Measurements from ENCODE around the gene ABCD3. TPM values are rescaled to one million over a fixed set of nuclear protein-coding genes. Genes with fewer than 3 reads are reported as not detected.

ABCD3 gene
- total and polyA plus RNA-seq, 2 donors (not counting 1 experiment from before 2014, with no cell fraction given): 26.4 to 34.0 TPM

GRCh38 chr1:94396356-94397010 is 21.7 kb upstream of the ABCD3 start:
- H3K9me3 ChIP-seq (ENCODE audit: control insufficient read depth, insufficient read depth, low read depth, low read length): no peaks in the 10 kb centered on the region
- H3K27me3 ChIP-seq (ENCODE audit: control insufficient read depth, insufficient read depth, low read length): peaks cover 2% of the 10 kb centered on the region
- no peak overlapping the region for H3K27ac ChIP-seq (ENCODE audit: insufficient read depth, low read length)
- no peak overlapping the region for H3K9ac ChIP-seq (ENCODE audit: insufficient read depth, low read length)
- H3K4me2 ChIP-seq (ENCODE audit: extremely low read depth, insufficient read depth, low read length): no peak overlapping the region
- no peaks in the 10 kb centered on the region for H3K36me3 ChIP-seq (ENCODE audit: control insufficient read depth, insufficient read depth, low read length)
- H4K20me1 ChIP-seq (ENCODE audit: control insufficient read depth, extremely low read depth, insufficient read depth, low read length): no peaks in the 10 kb centered on the region
- TF ChIP-seq CTCF (conservative IDR thresholded peaks at IDR 0.05 in 1 of 2, IDR thresholded peaks at IDR 0.05 in 1 of 2; ENCODE audit: low read depth in 1 of 2, low read length in 2 of 2) (peak in 1 of 2 donors; percentile 26), EZH2 (IDR thresholded peaks at IDR 0.05; ENCODE audit: low read length, missing control alignments) (no peak)
- no peak overlapping the region for H2AFZ ChIP-seq (ENCODE audit: low read length)
- peak in 1 of 2 donors; percentile 14 for DNase-seq (ENCODE audit: low read depth in 2 of 2)
- H3K79me2 ChIP-seq (ENCODE audit: control insufficient read depth, insufficient read depth, low read length): no peaks in the 10 kb centered on the region
- H3K4me1 ChIP-seq (ENCODE audit: control insufficient read depth, extremely low read depth, insufficient read depth, low read length): no peaks in the 10 kb centered on the region
- no peak overlapping the region for H3K4me3 ChIP-seq (replicated peaks in 1 of 4; ENCODE audit: control extremely low read depth in 1 of 4, insufficient read depth in 1 of 4, low read depth in 3 of 4, low read length in 4 of 4)

GRCh38 chr1:94398356-94398755 is 19.8 kb upstream of the ABCD3 start:
- no peaks in the 10 kb centered on the region for H3K4me1 ChIP-seq (ENCODE audit: control insufficient read depth, extremely low read depth, insufficient read depth, low read length)
- DNase-seq (ENCODE audit: low read depth in 2 of 2): no peak

GRCh38 chr1:94399453-94399852 is 18.7 kb upstream of the ABCD3 start:
- peaks cover 2% of the 10 kb centered on the region for H3K27me3 ChIP-seq (ENCODE audit: control insufficient read depth, insufficient read depth, low read length)
- H3K9ac ChIP-seq (ENCODE audit: insufficient read depth, low read length): no peak overlapping the region
- H3K27ac ChIP-seq (ENCODE audit: insufficient read depth, low read length): no peak overlapping the region
- H3K4me3 ChIP-seq (replicated peaks in 1 of 4; ENCODE audit: control extremely low read depth in 1 of 4, insufficient read depth in 1 of 4, low read depth in 3 of 4, low read length in 4 of 4): no peak overlapping the region
- no peak for DNase-seq (ENCODE audit: low read depth in 2 of 2)
- no peak overlapping the region for H2AFZ ChIP-seq (ENCODE audit: low read length)
- no peaks in the 10 kb centered on the region for H4K20me1 ChIP-seq (ENCODE audit: control insufficient read depth, extremely low read depth, insufficient read depth, low read length)
- no peaks in the 10 kb centered on the region for H3K36me3 ChIP-seq (ENCODE audit: control insufficient read depth, insufficient read depth, low read length)
- H3K9me3 ChIP-seq (ENCODE audit: control insufficient read depth, insufficient read depth, low read depth, low read length): no peaks in the 10 kb centered on the region
- no peaks in the 10 kb centered on the region for H3K79me2 ChIP-seq (ENCODE audit: control insufficient read depth, insufficient read depth, low read length)
- no peaks in the 10 kb centered on the region for H3K4me1 ChIP-seq (ENCODE audit: control insufficient read depth, extremely low read depth, insufficient read depth, low read length)
- no peak overlapping the region for H3K4me2 ChIP-seq (ENCODE audit: extremely low read depth, insufficient read depth, low read length)
- TF ChIP-seq EZH2 (IDR thresholded peaks at IDR 0.05; ENCODE audit: low read length, missing control alignments): no peak
- TF ChIP-seq CTCF (conservative IDR thresholded peaks at IDR 0.05 in 1 of 2, IDR thresholded peaks at IDR 0.05 in 1 of 2; ENCODE audit: low read depth in 1 of 2, low read length in 2 of 2): no peak

More at GRCh38 chr1:94398356-94398755, 19.8 kb upstream of the ABCD3 start:
- H3K79me2 ChIP-seq (ENCODE audit: control insufficient read depth, insufficient read depth, low read length): no peaks in the 10 kb centered on the region
- H3K9ac ChIP-seq (ENCODE audit: insufficient read depth, low read length): no peak overlapping the region
- H4K20me1 ChIP-seq (ENCODE audit: control insufficient read depth, extremely low read depth, insufficient read depth, low read length): no peaks in the 10 kb centered on the region
- no peak overlapping the region for H3K4me2 ChIP-seq (ENCODE audit: extremely low read depth, insufficient read depth, low read length)
- H3K27ac ChIP-seq (ENCODE audit: insufficient read depth, low read length): no peak overlapping the region
- peaks cover 2% of the 10 kb centered on the region for H3K27me3 ChIP-seq (ENCODE audit: control insufficient read depth, insufficient read depth, low read length)
- TF ChIP-seq EZH2 (IDR thresholded peaks at IDR 0.05; ENCODE audit: low read length, missing control alignments) (no peak), CTCF (conservative IDR thresholded peaks at IDR 0.05 in 1 of 2, IDR thresholded peaks at IDR 0.05 in 1 of 2; ENCODE audit: low read depth in 1 of 2, low read length in 2 of 2) (no peak)
- H3K4me3 ChIP-seq (replicated peaks in 1 of 4; ENCODE audit: control extremely low read depth in 1 of 4, insufficient read depth in 1 of 4, low read depth in 3 of 4, low read length in 4 of 4): no peak overlapping the region
- H2AFZ ChIP-seq (ENCODE audit: low read length): no peak overlapping the region
- no peaks in the 10 kb centered on the region for H3K36me3 ChIP-seq (ENCODE audit: control insufficient read depth, insufficient read depth, low read length)
- no peaks in the 10 kb centered on the region for H3K9me3 ChIP-seq (ENCODE audit: control insufficient read depth, insufficient read depth, low read depth, low read length)

Measured in fibroblast of lung (primary cell).